ENCODE results near the gene CTRL. TPM values are rescaled to one million over a fixed set of nuclear protein-coding genes. Genes with fewer than 3 reads are reported as not detected.

CTRL gene
- total RNA-seq, 1 donor from 2014 or later = 0.49 TPM

DNA sequence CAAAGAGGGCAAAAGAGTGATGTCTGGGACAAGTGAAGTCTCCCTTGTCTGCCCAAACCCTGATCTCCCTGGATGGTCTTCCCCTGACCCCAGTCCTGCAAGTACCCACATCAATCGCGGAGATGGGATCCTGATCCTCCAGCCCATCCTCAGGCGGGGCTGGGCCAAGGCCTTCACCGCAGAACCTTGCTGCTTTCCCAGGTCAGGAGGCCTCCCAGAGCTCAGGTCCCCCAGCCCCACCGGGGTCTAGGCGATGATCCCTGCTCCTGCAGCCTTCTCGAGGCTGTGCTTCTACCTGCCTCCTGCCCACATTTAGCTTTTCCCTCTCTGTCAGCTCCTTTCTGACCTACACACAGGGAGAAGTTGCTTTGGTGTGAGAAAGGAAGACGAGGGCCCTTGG, 30.5 kb upstream of the CTRL start:
- DNase-seq = no peak

- DNase-seq = no peak
These were observed 29.9 kb upstream of the CTRL start for GRCh38 chr16:67961551-67961957.

- DNase-seq = no peak
These were observed 28.1 kb upstream of the CTRL start for GRCh38 chr16:67959536-67960329.

GRCh38 chr16:67957622-67958021, 26.0 kb upstream of the CTRL start:
- DNase-seq = no peak

DNA sequence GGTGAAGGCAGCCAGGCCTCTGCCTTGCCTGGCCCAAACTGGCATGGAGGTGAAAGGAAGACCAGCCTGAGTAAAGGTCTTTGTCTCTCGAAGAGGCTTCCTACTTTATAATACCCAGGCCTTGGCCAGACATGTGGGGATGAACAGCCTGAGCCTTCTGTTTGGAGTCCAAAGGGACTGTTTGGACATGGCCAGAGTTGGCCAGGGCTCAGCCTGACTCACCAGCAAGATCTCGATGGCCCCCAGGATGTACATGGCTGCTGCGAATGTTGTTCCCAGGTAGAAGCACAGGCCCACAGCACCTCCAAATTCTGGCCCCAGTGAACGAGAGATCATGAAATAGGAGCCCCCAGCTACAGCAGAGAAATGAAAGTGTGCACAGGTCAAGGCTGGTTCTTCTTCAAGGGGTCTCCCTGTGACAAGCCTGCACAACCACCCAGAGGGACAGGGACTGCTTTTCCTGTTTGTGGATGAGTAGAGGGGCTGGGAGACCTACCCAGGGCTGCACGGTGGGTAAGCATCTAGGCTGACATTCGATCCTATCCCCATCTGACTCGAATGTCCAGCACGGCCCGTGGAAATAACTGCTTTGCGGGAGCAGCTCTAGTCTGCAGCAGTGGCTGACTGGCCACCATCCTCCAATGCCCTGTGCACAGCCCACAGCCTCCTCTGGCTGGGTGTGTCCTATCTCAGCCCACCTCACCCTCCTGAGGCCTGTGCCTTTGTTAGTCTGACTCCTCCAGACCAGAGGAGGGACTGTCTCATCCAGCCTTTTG, 22.9 kb upstream of the CTRL start:
- no peak for DNase-seq

- no peak for DNase-seq
These were observed 22.1 kb upstream of the CTRL start for GRCh38 chr16:67953641-67954375.

DNA sequence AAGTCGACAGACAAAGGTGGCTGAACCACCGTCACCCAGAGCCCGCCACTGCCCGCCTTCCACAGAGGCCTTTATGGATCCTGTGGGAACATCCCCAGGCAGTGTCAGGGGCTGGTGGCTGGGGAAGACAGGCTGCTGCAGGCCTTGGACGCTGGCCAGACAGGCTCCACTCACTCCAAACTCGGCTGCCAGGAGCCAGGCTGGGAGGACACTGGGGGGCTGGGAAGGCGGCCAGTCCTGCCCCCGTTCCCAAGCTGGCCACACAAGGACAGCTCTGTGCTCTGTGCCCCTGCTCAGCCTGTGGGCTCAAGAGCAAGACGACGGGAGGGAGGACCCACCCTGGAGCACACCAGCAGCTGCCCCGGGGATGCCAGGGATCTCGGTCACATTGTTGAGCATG, 19.8 kb upstream of the CTRL start:
- DNase-seq = no peak

- no peak for DNase-seq
These were observed 18.7 kb upstream of the CTRL start for GRCh38 chr16:67950335-67950843.

GRCh38 chr16:67949645-67950044, 18.0 kb upstream of the CTRL start:
- no peak for DNase-seq

GRCh38 chr16:67948015-67948414, 16.4 kb upstream of the CTRL start:
- DNase-seq = no peak

- no peak for DNase-seq
These were observed 15.4 kb upstream of the CTRL start for GRCh38 chr16:67946966-67947558.

DNA sequence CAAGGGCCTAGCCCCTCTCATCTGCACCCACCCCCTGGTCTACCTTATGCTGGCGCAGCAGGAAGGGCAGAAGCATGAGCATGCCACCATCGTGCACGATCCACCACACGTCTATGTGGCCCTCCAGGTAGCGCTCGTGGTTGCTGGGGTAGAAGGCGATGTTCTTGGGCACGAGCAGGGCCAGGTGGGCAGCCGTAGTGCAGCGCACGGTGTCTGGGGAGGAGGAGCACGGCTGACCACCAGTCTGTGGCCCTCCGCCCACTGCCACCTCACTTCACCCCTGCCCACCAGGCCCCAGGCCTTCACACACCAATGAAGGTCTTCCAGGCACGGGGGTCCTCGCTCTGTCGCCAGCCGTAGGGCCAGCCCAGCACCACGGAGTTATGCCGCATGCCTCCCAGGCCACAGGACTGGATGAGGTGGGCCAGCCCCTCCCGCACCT, 14.5 kb upstream of the CTRL start:
- DNase-seq = no peak

GRCh38 chr16:67945392-67945933, 13.8 kb upstream of the CTRL start:
- no peak for DNase-seq

DNA sequence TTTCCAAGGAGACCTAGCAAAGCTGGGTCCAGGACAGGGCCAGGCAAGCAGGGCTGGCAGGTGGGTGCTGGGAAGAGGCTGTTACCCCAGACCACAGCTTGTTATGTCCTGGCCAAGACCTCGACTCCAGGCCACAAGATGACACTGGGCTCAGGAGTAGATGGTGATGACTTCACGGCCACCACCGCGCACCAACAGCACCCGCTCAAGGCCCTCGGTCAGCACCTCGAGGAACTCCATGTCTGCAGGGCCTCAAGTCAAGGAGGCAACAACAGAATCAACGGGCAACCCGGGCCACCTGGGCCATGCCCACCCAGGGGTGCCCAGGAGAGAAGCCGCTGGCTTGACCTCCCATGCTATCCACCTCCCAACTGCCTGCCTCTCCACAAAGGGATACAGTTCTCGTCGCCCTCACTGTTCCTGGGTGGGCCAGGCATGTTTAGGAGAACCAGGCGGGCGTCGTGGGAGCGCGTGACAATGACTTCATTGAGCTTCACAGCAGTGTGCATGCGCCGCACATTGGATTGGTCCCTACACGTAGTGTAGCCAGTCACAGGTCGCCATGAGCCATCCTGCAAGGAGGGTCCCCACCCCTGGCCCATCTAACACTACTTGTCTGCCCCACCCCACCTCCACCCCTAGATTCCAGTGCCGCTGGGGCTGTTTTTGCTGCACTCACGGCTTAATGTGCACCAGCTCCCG, 13.2 kb upstream of the CTRL start:
- DNase-seq = no peak

GRCh38 chr16:67943619-67944504, 12.2 kb upstream of the CTRL start, which contains the start of gene LCAT:
TSS of gene LCAT (minus strand) at chr16:67944120. CDS start at chr16:67944101, 19 bp downstream.
- no peak for DNase-seq

DNA sequence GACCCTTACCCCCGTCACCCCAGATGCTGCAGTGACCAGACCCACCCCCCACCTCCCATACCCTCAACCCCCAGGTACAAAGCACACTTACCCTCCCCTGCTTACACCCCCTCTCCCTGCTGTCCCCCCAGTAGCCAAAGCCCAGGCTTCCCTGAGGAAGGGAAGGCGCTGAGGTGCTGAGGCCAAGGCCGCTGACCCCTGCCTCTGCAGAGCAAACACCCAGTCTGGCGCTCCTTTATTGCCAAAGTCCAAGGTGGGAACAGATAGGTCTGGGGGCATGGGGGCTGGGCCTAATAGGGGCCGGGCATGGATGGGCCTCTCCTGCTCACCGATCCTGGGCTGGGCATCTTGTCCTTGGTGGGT, 11.6 kb upstream of the CTRL start:
- no peak for DNase-seq

- DNase-seq = no peak
These were observed 11.0 kb upstream of the CTRL start for GRCh38 chr16:67942510-67943255.

GRCh38 chr16:67942200-67942509, 10.5 kb upstream of the CTRL start:
- no peak for DNase-seq

DNA sequence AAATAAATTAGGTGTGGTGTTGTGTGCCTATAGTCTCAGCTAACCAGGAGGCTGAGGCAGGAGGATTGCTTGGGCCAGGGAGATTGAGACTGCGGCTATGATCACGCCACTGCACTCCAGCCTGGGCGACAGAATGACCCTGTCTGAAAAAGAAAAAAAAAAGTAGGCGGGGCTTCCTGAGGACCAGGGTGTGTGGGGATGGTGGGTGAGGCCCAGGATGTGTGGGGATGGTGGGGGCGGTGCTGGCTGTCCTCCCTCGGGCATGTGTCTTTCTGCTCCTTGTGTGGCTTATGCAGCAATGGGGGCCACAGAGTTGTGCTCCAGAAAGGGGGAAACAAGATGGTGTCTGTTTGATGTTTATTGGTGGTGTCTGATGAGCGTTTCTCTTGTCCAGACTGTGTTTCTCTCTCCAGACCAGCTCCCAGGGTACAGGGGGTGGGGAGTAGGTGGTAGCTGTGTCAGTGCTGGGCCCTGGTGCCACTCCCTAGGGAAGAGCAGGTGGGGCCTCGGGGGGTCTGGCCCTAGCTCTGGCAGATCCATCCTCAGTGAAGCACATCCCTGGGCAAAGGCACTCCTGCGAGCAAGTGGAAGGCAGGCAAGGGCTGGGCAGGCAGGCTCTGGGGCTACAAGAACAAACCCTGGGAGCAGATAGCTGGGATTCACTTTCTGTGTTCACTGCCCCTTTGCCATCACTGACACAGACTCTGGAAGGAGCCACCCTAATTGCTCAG, 10.0 kb upstream of the CTRL start:
- no peak for DNase-seq

Data from skin of body (tissue), 2 donors.